Lung (tissue), 12 donors: ENCODE measurements around the gene PAF1. TPM values are rescaled to one million over a fixed set of nuclear protein-coding genes. Genes with fewer than 3 reads are reported as not detected.

ENCODE experiments used
- ATAC-seq: fragments of 200-7000 bp; cut with Tn5 transposase; one replicate; pipeline ENCODE4 v1.9.1; 2020; ENCODE audit warnings: moderate number of reproducible peaks; ENCODE audit not compliant: insufficient read depth, low FRiP score
- DNase-seq, 3 donors: peaks; one replicate each; pipeline ENCODE4 v3.0.0-alpha.2; 2013 to 2017
- H3K27ac ChIP-seq, 2 donors: one replicate each; pipeline ENCODE4 v1.5.1; 2013; ENCODE audit warnings: mild to moderate bottlenecking in 2 of 2, moderate library complexity in 2 of 2, control low read depth in 1 of 2, inconsistent platforms in 1 of 2, low read depth in 1 of 2, low read length in 1 of 2
- H3K27me3 ChIP-seq, 3 donors: one replicate each; pipeline ENCODE4 v1.5.1; 2013; ENCODE audit warnings: low read length in 2 of 3; ENCODE audit not compliant: control insufficient read depth in 3 of 3, insufficient read depth in 3 of 3
- H3K36me3 ChIP-seq, 4 donors: one replicate each; pipeline ENCODE4 v1.5.1; 2013; ENCODE audit warnings: low read length in 4 of 4, mild to moderate bottlenecking in 1 of 4, moderate library complexity in 1 of 4; ENCODE audit not compliant: control insufficient read depth in 4 of 4, insufficient read depth in 4 of 4
- H3K4me1 ChIP-seq, 5 donors: one replicate each; pipeline ENCODE4 v1.5.1; 2013; ENCODE audit warnings: low read length in 5 of 5, mild to moderate bottlenecking in 2 of 5, moderate library complexity in 1 of 5; ENCODE audit not compliant: control insufficient read depth in 5 of 5, insufficient read depth in 5 of 5
- H3K4me3 ChIP-seq: one replicate; pipeline ENCODE4 v1.5.1; 2013; ENCODE audit warnings: mild to moderate bottlenecking, control low read depth, moderate library complexity
- H3K9ac ChIP-seq, 2 donors: one replicate each; pipeline ENCODE4 v1.5.1; 2013; ENCODE audit warnings: low read length in 2 of 2, control low read depth in 1 of 2; ENCODE audit not compliant: insufficient read depth in 1 of 2
- H3K9me3 ChIP-seq, 4 donors: one replicate each; pipeline ENCODE4 v1.5.1; 2013; ENCODE audit warnings: low read length in 3 of 4, mild to moderate bottlenecking in 1 of 4, moderate library complexity in 1 of 4; ENCODE audit not compliant: control insufficient read depth in 4 of 4, insufficient read depth in 3 of 4
- CTCF ChIP-seq: IDR thresholded peaks from 2 replicates; pipeline ENCODE4 v1.5.1; 2012; ENCODE audit warnings: mild to moderate bottlenecking; ENCODE audit errors: control extremely low read depth, extremely low read depth
- WGBS, 2 donors: extraction: QIAGEN DNeasy Blood & Tissue Kit; methylation state at CpG; one replicate each; pipeline ENCODE4 v1.1.7; 2013; 5-methylcytosine and 5-hydroxymethylcytosine counted together
- polyA plus RNA-seq, 2 donors: library from polyadenylated mRNA; stranded (reverse); fragments of 200-250 nt; gene quantifications; one replicate each; pipeline ENCODE4 v1.2.1, GENCODE V29; 2013
- total RNA-seq, 2 donors: library from RNA; depleted of rRNA in 1 of 2; stranded (reverse); fragments of >200 nt in 1 of 2; gene quantifications; one replicate each; pipeline ENCODE4 v1.2.1, GENCODE V29; 2014 to 2021
- donor health status: control.
- donor health status: control.
- donor health status: Bipolar disorder and iron deficiency.
- donor health status: healthy.
- donor health status: DM: yes; HTN: yes; CAD: no.

Gene PAF1
- total and polyA plus RNA-seq, 4 donors = 24.8 to 41.8 (median 34.0) TPM

GRCh38 chr19:39415111-39416046 lies 24.5 kb upstream of the PAF1 start:
- no peak for DNase-seq
- H3K9me3 ChIP-seq = no peaks in the 10 kb centered on the region
- peak overlapping the region; percentile 6 for H3K4me3 ChIP-seq
- H3K27ac ChIP-seq = peak overlapping the region in 1 of 2 donors; percentile 2
- WGBS, 2 donors = 69 to 83% methylated on average over 35 of the region's 35 CpGs
- H3K36me3 ChIP-seq = peaks cover 4 to 26% (median 19%) of the 10 kb centered on the region in 4 donors
- peaks cover 0 to 41% (median 13%) of the 10 kb centered on the region in 5 donors for H3K4me1 ChIP-seq
- peak overlapping the region in 1 of 2 donors; percentile 3 for H3K9ac ChIP-seq
- TF ChIP-seq CTCF = no peak
- ATAC-seq = no peak
- H3K27me3 ChIP-seq = no peaks in the 10 kb centered on the region

- Histone ChIP-seq H3K9me3 (no peaks in the 10 kb centered on the region), H3K36me3 (peaks cover 4 to 25% (median 16%) of the 10 kb centered on the region in 4 donors), H3K9ac (peak overlapping the region; percentile 66 to 88), H3K27me3 (no peaks in the 10 kb centered on the region), H3K27ac (peak overlapping the region; percentile 48 to 94), H3K4me1 (peaks cover 0 to 46% (median 14%) of the 10 kb centered on the region in 5 donors), H3K4me3 (peak overlapping the region; percentile 56)
- DNase-seq (no peak), ATAC-seq (no peak)
- no peak for TF ChIP-seq CTCF
- 47 to 63% methylated on average over 18 of the region's 18 CpGs for WGBS, 2 donors
Measured at GRCh38 chr19:39413911-39414608, 23.2 kb upstream of the PAF1 start.

- ATAC-seq (no peak), DNase-seq (peak; percentile 89 to 91 (median 90))
- H3K9ac ChIP-seq = peak overlapping the region; percentile 73 to 88
- H3K27me3 ChIP-seq = no peaks in the 10 kb centered on the region
- peak overlapping the region; percentile 56 for H3K4me3 ChIP-seq
- H3K27ac ChIP-seq = peak overlapping the region; percentile 93 to 94
- peaks cover 0 to 52% (median 14%) of the 10 kb centered on the region in 5 donors for H3K4me1 ChIP-seq
- no peaks in the 10 kb centered on the region for H3K9me3 ChIP-seq
- H3K36me3 ChIP-seq = peaks cover 0 to 20% (median 12%) of the 10 kb centered on the region in 4 donors
- TF ChIP-seq CTCF = no peak
- WGBS, 2 donors = 2 to 3% methylated on average over 26 to 54 of the region's 54 CpGs
Measured at GRCh38 chr19:39413272-39413910, 22.5 kb upstream of the PAF1 start.
